BLaER1 (cell line): ENCODE measurements around the gene GRAMD4.
"Not testable (repeated sequence)": the region's sequence is repeated elsewhere in the genome, so short reads cannot be mapped to it uniquely, and the experiment has no call there.

Experiments
- H3K27ac ChIP-seq: shearing (Covaris generic); formaldehyde crosslinking; 2 replicates; pipeline ENCODE4 v1.8.1; 2022
- H3K27me3 ChIP-seq: shearing (Covaris generic); formaldehyde crosslinking; 2 replicates; pipeline ENCODE4 v1.8.1; 2022
- H3K36me3 ChIP-seq: shearing (Covaris generic); formaldehyde crosslinking; 2 replicates; pipeline ENCODE4 v1.8.1; 2022
- H3K4me1 ChIP-seq: shearing (Covaris generic); formaldehyde crosslinking; 2 replicates; pipeline ENCODE4 v1.8.1; 2022
- H3K4me2 ChIP-seq: shearing (Covaris generic); formaldehyde crosslinking; 2 replicates; pipeline ENCODE4 v1.8.1; 2022
- H3K4me3 ChIP-seq: shearing (Covaris generic); formaldehyde crosslinking; 2 replicates; pipeline ENCODE4 v1.8.1; 2022
- H3K9ac ChIP-seq: shearing (Covaris generic); formaldehyde crosslinking; 2 replicates; pipeline ENCODE4 v1.8.1; 2022
- H3K9me3 ChIP-seq: shearing (Covaris generic); formaldehyde crosslinking; 2 replicates; pipeline ENCODE4 v1.8.1; 2022
- H4K20me1 ChIP-seq: shearing (Covaris generic); formaldehyde crosslinking; 2 replicates; pipeline ENCODE4 v1.8.1; 2022
- Cebpa-rat ChIP-seq: shearing (Covaris generic); IDR thresholded peaks from 2 replicates; pipeline ENCODE4 v1.8.1; 2022

Gene GRAMD4

GRCh38 chr22:46641811-46642266 lies 21.7 kb downstream of the GRAMD4 start:
- Histone ChIP-seq H3K27ac (peak overlapping the region; percentile 70; the same call in 1 of the 2 replicates), H3K4me3 (peak overlapping the region; percentile 39; the same call in 1 of the 2 replicates), H3K9me3 (no peaks in the 10 kb centered on the region; the same call in 1 of the 2 replicates), H3K27me3 (no peaks in the 10 kb centered on the region), H4K20me1 (peaks cover 80% of the 10 kb centered on the region), H3K36me3 (peaks cover 63% of the 10 kb centered on the region), H3K4me1 (peaks cover 85% of the 10 kb centered on the region), H3K4me2 (peak overlapping the region; percentile 85), H3K9ac (peak overlapping the region; percentile 43; the same call in 1 of the 2 replicates)
- no peak for TF ChIP-seq Cebpa-rat

GRCh38 chr22:46642840-46643480 lies 22.8 kb downstream of the GRAMD4 start:
- Histone ChIP-seq H4K20me1 (peaks cover 80% of the 10 kb centered on the region), H3K36me3 (peaks cover 66% of the 10 kb centered on the region), H3K4me1 (peaks cover 83% of the 10 kb centered on the region)
- not testable (repeated sequence) for H3K4me2 ChIP-seq, H3K9ac ChIP-seq, H3K27ac ChIP-seq, H3K4me3 ChIP-seq, H3K9me3 ChIP-seq, H3K27me3 ChIP-seq

DNA sequence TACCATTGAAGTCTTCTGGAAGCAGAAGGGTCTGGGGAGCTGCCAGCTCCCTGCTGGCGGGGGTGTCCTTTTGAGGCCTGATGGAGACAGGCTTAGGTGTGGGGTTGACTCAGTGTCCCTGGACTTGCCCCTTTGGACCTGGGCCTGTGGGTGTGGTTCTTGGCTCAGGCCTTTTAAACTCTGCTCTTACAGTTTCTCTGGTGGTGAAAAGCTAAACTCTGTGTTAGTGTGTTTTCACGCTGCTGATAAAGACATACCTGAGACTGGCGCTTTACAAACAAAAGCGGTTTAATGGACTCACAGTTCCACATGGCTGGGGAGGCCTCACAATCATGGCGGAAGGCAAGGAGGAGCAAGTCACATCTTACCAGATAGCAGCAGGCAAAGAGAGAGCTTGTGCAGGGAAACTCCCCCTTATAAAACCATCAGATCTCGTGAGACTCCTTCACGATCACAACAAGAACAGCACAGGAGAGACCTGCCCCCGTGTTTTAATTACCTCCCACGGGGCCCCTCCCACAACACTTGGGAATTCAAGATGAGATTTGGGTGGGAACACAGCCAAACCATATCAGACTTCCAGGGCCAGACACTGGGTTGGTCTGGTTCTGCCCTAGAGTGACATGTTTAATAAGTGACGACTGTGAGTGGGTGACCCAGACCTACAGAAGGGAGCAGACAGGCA lies 26.5 kb downstream of the GRAMD4 start:
- Histone ChIP-seq H3K27me3 (no peaks in the 10 kb centered on the region), H3K4me3 (no peak overlapping the region), H3K27ac (no peak overlapping the region), H3K4me2 (peak overlapping the region; percentile 56), H3K9ac (no peak overlapping the region), H3K36me3 (peaks cover 44% of the 10 kb centered on the region), H4K20me1 (peaks cover 93% of the 10 kb centered on the region), H3K4me1 (peaks cover 82% of the 10 kb centered on the region), H3K9me3 (no peaks in the 10 kb centered on the region; the same call in 1 of the 2 replicates)
- TF ChIP-seq Cebpa-rat: no peak

GRCh38 chr22:46648225-46648820 lies 28.1 kb downstream of the GRAMD4 start:
- peaks cover 49% of the 10 kb centered on the region for H3K36me3 ChIP-seq
- H3K27me3 ChIP-seq, H3K9me3 ChIP-seq, H3K27ac ChIP-seq, H3K4me3 ChIP-seq, H3K9ac ChIP-seq: not testable (repeated sequence)
- H4K20me1 ChIP-seq: peaks cover 100% of the 10 kb centered on the region
- H3K4me2 ChIP-seq: peak overlapping the region; percentile 95
- peaks cover 91% of the 10 kb centered on the region for H3K4me1 ChIP-seq

DNA sequence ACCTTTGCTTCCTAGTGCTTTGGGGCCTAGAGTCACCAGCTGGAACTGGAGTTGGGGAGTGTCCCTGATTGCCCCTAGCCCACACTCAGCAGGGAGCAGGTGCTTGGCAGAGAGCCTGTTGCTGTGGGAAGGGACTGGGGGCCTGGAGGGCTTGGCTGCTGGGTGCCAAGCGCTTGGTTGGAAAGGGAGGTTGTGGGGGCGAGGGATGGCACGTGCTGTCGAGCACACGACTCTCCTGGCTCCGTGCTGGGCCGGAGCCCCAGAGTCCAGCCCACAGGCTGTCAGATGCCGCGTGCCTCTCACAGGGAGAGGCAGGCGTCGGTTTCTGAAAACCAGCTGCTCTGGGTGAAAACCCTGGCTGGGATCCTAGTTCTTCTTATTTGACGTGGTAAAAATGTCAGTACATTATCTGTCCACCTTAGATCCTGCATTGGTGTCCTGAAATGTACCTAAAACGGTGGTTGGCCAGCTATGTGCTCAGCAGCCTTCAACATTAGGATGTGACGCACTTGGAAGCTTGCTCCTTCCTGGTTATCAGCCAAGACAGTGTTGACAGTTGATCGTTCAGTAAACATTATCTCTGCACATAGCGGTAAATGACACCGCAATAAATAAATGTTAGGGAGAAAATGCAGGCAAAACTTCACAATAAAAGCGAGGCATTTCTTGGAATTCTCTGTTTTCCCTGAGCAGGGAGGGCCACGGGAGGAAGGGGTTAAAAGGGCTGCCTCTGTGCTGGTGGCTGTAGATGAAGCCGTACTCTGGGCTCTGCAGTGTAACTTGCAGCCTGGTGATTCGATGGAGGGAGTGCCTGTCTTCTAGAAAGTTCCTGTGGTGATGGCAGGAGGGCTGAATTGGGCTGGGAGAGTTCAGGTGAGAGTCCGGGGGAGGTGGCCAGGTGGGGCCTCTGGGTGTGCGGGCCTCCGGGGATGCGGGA lies 29.2 kb downstream of the GRAMD4 start:
- Histone ChIP-seq H3K9me3 (no peaks in the 10 kb centered on the region; the same call in 1 of the 2 replicates), H3K9ac (peak overlapping the region; percentile 60), H3K4me3 (0 out of 2 replicates have a peak overlapping the region, but pooled peaks have one; percentile 23), H3K27me3 (no peaks in the 10 kb centered on the region), H4K20me1 (peaks cover 99% of the 10 kb centered on the region), H3K27ac (peak overlapping the region; percentile 76), H3K4me2 (peak overlapping the region; percentile 95), H3K4me1 (peaks cover 97% of the 10 kb centered on the region), H3K36me3 (peaks cover 43% of the 10 kb centered on the region)
- TF ChIP-seq Cebpa-rat: no peak

GRCh38 chr22:46650078-46650810 lies 30.1 kb downstream of the GRAMD4 start:
- H3K27me3 ChIP-seq: no peaks in the 10 kb centered on the region
- H3K4me2 ChIP-seq: peak overlapping the region; percentile 95

DNA sequence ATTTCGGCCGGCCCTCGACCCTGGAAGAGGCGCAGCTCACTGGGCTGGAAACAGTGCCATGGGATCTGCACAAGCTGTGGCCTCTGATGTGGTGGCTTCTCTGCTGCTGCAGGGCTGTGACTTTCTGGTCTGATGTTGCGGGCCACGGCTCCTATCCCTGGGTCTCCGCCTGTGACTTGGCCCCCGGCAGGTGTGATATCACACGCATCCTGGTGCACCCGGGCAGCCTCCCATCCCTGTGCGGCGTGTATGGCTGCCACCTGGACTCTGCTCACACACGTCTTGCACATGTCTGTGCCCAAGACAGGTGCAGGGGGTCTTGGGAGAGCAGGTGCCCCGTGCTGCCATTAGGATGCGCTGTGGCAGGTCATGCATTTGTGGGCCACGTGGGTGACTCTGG lies 31.1 kb downstream of the GRAMD4 start:
- H4K20me1 ChIP-seq: peaks cover 98% of the 10 kb centered on the region
- H3K4me2 ChIP-seq: peak overlapping the region; percentile 95
- no peaks in the 10 kb centered on the region for H3K27me3 ChIP-seq
- peaks cover 29% of the 10 kb centered on the region for H3K36me3 ChIP-seq
- H3K9ac ChIP-seq: no peak overlapping the region
- H3K4me1 ChIP-seq: peaks cover 95% of the 10 kb centered on the region
- H3K4me3 ChIP-seq: peak overlapping the region; percentile 22; the same call in 1 of the 2 replicates
- no peak for TF ChIP-seq Cebpa-rat
- H3K9me3 ChIP-seq: no peaks in the 10 kb centered on the region; the same call in 1 of the 2 replicates
- H3K27ac ChIP-seq: no peak overlapping the region

More at GRCh38 chr22:46650078-46650810, 30.1 kb downstream of the GRAMD4 start:
- Histone ChIP-seq H3K4me3 (0 out of 2 replicates have a peak overlapping the region, but pooled peaks have one; percentile 23), H3K4me1 (peaks cover 95% of the 10 kb centered on the region), H3K36me3 (peaks cover 40% of the 10 kb centered on the region), H3K9me3 (no peaks in the 10 kb centered on the region; the same call in 1 of the 2 replicates), H3K9ac (peak overlapping the region; percentile 60), H3K27ac (peak overlapping the region; percentile 76), H4K20me1 (peaks cover 98% of the 10 kb centered on the region)
- no peak; the same call in 1 of the 2 replicates for TF ChIP-seq Cebpa-rat

- no peaks in the 10 kb centered on the region for H3K9me3 ChIP-seq
- peak overlapping the region; percentile 31; the same call in 1 of the 2 replicates for H3K27ac ChIP-seq
- H3K9ac ChIP-seq: 0 out of 2 replicates have a peak overlapping the region, but pooled peaks have one; percentile 8
- TF ChIP-seq Cebpa-rat: no peak
- H3K36me3 ChIP-seq: peaks cover 21% of the 10 kb centered on the region; the same call in 1 of the 2 replicates
- peak overlapping the region; percentile 95 for H3K4me2 ChIP-seq
- no peak overlapping the region; the same call in 1 of the 2 replicates for H3K4me3 ChIP-seq
- peaks cover 98% of the 10 kb centered on the region for H4K20me1 ChIP-seq
- H3K27me3 ChIP-seq: no peaks in the 10 kb centered on the region
- peaks cover 97% of the 10 kb centered on the region for H3K4me1 ChIP-seq
Measured at GRCh38 chr22:46652081-46652846, 32.1 kb downstream of the GRAMD4 start.
